Measurements from ENCODE around the gene TRMT112.
A peak's percentile ranks its signal among the peaks of the same experiment; 100 is the strongest.

The TRMT112 gene

GRCh38 chr11:64317325-64317960 lies at the start of gene TRMT112:
Gene TRMT112 (minus strand): TSS chr11:64317559. CDS start chr11:64317526, 33 bp downstream.
- DNase-seq: peak; percentile 94

- DNase-seq: no peak
Observed at GRCh38 chr11:64366751-64367150, 49.4 kb upstream of the TRMT112 start.

- no peak for DNase-seq
Observed at GRCh38 chr11:64364911-64365310, 47.6 kb upstream of the TRMT112 start.

- no peak for DNase-seq
Observed at GRCh38 chr11:64364435-64364834, 47.1 kb upstream of the TRMT112 start.

GRCh38 chr11:64362339-64362738 lies 45.0 kb upstream of the TRMT112 start:
- DNase-seq: no peak

GRCh38 chr11:64361659-64362058 lies 44.3 kb upstream of the TRMT112 start:
- no peak for DNase-seq

- DNase-seq: no peak
Observed at GRCh38 chr11:64360448-64360921, 43.1 kb upstream of the TRMT112 start.

- DNase-seq: no peak
Observed at GRCh38 chr11:64359712-64360445, 42.5 kb upstream of the TRMT112 start.

- DNase-seq: no peak
Observed at GRCh38 chr11:64358907-64359711, 41.8 kb upstream of the TRMT112 start, which contains the start of gene RPS6KA4. Gene RPS6KA4 (plus strand): TSS chr11:64359162. CDS start chr11:64359236, 74 bp downstream.

GRCh38 chr11:64358536-64358906 lies 41.2 kb upstream of the TRMT112 start:
- DNase-seq: no peak

GRCh38 chr11:64357904-64358535 lies 40.7 kb upstream of the TRMT112 start:
- DNase-seq: no peak

GRCh38 chr11:64357446-64357845 lies 40.1 kb upstream of the TRMT112 start:
- no peak for DNase-seq

- peak; percentile 23 for DNase-seq
Observed at GRCh38 chr11:64356498-64357411, 39.4 kb upstream of the TRMT112 start.

GRCh38 chr11:64355078-64355940 lies 38.0 kb upstream of the TRMT112 start:
- peak; percentile 24 for DNase-seq

- no peak for DNase-seq
Observed at GRCh38 chr11:64353715-64354506, 36.6 kb upstream of the TRMT112 start.

GRCh38 chr11:64352995-64353714 lies 35.8 kb upstream of the TRMT112 start:
- no peak for DNase-seq

GRCh38 chr11:64352099-64352994 lies 35.0 kb upstream of the TRMT112 start:
- no peak for DNase-seq

- DNase-seq: no peak
Observed at GRCh38 chr11:64351136-64351631, 33.8 kb upstream of the TRMT112 start.
